ENCODE data around the gene WWC1.
"Not testable (repeated sequence)": the region's sequence is repeated elsewhere in the genome, so short reads cannot be mapped to it uniquely, and the experiment has no call there.

Gene WWC1

GRCh38 chr5:168434001-168434400, 142.6 kb downstream of the WWC1 start:
- in situ Hi-C loops (cut with MboI; ENCODE audit: low sequenced_read_pairs) = no loop called here

DNA sequence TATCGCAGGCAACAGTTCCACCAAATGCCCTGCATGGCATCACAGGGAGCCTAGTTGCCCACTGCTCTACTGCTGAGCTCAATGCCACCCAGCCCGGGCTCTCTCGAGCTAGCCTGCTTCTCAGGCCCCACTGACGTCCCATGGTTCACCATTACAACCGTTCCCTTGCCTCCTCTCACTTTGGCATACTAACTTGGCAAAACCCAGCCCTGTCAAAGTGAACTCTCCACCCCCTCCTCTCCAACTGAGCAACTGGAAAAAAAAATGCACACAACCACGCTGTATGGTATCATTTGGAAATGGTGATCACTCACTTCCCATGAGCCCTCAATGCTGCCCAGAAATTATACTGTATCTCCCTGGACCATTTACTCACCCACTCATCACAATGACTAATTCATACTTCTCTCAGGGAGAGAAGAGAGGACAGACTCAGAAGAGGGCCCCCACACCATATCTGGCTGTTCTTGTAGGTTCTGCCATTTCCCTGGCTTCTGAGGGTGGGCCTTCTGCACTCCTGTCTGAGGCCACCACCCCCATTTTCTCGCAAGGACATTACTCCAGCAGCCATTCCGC, 143.4 kb downstream of the WWC1 start:
- in situ Hi-C loops (cut with MboI; ENCODE audit: low sequenced_read_pairs) = no loop called here

GRCh38 chr5:168435340-168435739, 143.9 kb downstream of the WWC1 start:
- in situ Hi-C loops (cut with MboI; ENCODE audit: low sequenced_read_pairs) = not testable (repeated sequence)

DNA sequence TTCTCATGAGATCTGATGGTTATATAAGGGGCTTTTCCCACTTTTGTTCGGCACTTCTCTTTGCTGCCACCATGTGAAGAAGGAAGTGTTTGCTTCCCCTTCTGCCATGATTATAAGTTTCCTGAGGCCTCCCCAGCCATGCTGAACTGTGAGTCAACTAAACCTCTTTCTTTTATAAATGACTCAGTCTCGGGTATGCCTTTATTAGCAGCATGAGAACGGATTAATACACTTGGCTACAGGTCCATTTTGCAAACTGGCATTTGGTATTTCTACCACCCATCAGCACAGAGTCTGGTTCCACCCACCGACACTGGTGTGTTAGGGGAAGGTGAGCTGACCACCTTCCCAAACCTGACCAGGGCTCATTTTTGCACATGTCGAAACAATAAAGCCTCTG, 146.9 kb downstream of the WWC1 start:
- in situ Hi-C loops (cut with MboI; ENCODE audit: low sequenced_read_pairs) = no loop called here

- in situ Hi-C loops (cut with MboI; ENCODE audit: low sequenced_read_pairs) = no loop called here
Observed at GRCh38 chr5:168443533-168443932, 152.1 kb downstream of the WWC1 start.

DNA sequence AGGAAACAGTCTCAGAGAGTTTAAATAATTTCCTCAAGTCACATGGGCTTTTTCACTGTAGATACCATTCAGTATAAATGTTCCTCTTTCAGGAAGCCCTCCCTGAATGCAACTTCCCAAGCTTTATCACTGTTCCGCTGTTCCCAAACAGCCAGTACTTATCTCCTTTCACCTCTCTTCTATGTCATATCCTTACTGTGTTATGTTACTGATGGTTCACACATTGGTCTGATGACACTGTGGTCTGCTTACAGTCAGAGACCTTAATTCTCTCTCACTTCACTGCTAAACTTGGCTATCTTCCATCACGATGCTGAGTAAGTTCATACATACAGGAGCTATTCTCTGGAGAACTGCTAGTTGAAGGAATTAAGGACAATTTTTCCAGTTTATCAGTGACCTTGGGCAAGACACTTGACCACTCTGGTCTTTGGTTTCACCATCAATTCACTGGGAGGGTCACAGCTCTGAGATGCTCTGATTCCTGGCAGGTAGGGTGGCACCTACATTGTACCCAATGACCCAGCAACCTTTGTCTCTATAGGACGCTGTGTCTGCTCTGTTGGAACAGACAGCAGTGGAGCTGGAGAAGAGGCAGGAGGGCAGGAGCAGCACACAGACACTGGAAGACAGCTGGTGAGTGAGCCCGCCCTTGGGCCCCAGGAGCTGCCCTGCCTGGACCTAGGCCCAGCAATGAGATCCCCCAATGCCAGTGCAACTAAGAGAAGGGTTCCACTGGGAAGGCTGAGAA, 152.7 kb downstream of the WWC1 start:
- in situ Hi-C loops (cut with MboI; ENCODE audit: low sequenced_read_pairs) = no loop called here

GRCh38 chr5:168446983-168447619, 155.7 kb downstream of the WWC1 start:
- in situ Hi-C loops (cut with MboI; ENCODE audit: low sequenced_read_pairs) = no loop called here

GRCh38 chr5:168447808-168448207, 156.4 kb downstream of the WWC1 start:
- in situ Hi-C loops (cut with MboI; ENCODE audit: low sequenced_read_pairs) = no loop called here

DNA sequence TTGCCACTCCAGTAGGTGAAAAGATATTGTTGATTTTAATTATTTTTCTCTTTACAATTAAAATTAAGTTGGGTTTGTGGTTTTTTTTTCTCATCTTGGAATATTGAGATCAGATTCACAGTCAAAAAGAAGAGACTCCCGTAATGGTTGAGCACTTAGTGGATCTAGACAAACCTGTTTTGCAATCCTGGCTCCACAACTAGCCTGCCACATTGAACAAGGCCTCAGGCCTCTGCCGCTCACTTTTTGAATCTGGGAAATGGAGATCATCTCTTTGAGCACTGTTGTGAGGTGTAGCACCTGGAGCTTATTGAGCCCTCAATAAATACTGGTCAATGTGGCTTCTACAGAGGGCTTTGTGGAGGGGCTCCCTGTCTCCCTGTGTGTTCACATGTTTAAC, 157.7 kb downstream of the WWC1 start:
- in situ Hi-C loops (cut with MboI; ENCODE audit: low sequenced_read_pairs) = no loop called here

DNA sequence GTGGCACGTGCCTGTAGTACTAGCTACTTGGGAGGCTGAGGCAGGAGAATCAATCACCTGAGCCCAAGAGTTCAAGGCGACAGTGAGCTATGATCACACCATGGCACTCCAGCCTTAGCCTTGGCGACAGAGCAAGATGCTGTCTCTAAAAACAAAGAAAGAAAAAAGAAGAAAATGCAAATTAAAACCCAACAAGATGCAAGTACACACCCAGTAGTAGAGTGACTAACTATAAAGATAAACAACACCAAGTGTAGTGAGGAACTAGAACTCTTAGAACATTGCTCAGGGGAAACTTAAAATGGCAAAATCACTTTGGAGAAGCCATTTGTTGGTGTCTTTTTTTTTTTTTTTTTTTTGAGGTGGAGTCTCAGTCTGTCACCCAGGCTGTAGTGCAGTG, 160.1 kb downstream of the WWC1 start:
- in situ Hi-C loops (cut with MboI; ENCODE audit: low sequenced_read_pairs) = no loop called here

DNA sequence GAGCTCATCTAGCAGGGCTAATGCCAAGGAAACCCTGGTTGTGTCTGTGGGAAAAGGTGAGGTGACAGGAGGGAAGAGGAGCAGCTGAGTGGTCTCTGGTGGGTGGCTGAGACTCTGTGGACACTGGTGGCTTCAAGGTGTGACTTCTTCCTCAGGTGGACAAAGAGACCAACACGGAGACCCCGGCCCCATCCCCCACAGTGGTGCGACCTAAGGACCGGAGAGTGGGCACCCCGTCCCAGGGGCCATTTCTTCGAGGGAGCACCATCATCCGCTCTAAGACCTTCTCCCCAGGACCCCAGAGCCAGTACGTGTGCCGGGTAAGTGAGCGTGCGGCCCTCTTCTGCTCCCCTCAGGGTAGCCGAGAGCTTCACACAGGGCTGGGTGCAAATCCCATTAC, 163.8 kb downstream of the WWC1 start:
- in situ Hi-C loops (cut with MboI; ENCODE audit: low sequenced_read_pairs) = no loop called here

- in situ Hi-C loops (cut with MboI; ENCODE audit: low sequenced_read_pairs) = no loop called here
Observed at GRCh38 chr5:168457542-168457941, 166.1 kb downstream of the WWC1 start.

DNA sequence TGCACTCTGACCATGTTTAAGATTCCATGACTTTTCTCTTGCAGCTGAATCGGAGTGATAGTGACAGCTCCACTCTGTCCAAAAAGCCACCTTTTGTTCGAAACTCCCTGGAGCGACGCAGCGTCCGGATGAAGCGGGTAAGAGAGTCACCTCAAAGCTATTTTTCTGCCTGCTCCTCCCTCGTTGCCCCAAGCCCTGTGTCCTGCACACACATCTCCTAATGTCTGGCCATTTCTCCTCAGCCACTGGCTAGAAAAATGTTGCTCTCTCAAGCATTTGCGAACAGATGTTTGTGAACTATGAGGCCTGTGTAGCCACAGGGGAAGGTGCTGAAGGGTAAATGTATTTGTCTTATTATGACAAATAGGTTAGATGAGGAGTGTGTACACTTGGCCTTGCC, 169.2 kb downstream of the WWC1 start:
- in situ Hi-C loops (cut with MboI; ENCODE audit: low sequenced_read_pairs) = no loop called here

DNA sequence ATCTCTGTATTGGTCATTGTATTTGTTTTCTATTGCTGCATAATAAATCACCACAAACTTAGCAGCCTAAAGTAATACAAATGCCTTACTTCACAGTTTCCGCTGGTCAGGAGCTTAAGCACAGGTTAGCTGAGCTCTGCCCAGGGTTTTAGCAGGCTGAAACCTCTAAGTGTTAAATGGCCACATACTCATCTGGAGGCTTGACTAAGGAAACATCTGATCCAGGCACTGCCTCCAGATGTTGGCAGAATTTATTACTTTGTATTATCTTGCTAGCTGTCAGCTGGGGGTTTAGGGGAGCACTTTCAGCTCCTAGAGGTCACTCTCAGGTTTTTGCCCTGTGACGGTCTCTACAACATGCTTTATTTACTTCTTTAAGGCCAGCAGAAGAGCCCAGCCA, 171.6 kb downstream of the WWC1 start:
- in situ Hi-C loops (cut with MboI; ENCODE audit: low sequenced_read_pairs) = no loop called here

GRCh38 chr5:168464214-168464613, 172.8 kb downstream of the WWC1 start:
- in situ Hi-C loops (cut with MboI; ENCODE audit: low sequenced_read_pairs) = no loop called here

DNA sequence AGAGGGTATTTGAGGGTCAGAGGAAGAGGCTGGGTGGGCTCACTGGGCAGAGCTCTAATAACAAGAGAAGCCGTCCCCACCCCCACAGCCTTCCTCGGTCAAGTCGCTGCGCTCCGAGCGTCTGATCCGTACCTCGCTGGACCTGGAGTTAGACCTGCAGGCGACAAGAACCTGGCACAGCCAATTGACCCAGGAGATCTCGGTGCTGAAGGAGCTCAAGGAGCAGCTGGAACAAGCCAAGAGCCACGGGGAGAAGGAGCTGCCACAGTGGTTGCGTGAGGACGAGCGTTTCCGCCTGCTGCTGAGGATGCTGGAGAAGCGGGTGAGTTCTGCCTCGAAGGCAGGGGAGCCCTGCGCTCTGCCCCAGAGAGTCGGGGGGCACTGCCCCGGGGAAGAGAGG, 173.2 kb downstream of the WWC1 start:
- in situ Hi-C loops (cut with MboI; ENCODE audit: low sequenced_read_pairs) = no loop called here

DNA sequence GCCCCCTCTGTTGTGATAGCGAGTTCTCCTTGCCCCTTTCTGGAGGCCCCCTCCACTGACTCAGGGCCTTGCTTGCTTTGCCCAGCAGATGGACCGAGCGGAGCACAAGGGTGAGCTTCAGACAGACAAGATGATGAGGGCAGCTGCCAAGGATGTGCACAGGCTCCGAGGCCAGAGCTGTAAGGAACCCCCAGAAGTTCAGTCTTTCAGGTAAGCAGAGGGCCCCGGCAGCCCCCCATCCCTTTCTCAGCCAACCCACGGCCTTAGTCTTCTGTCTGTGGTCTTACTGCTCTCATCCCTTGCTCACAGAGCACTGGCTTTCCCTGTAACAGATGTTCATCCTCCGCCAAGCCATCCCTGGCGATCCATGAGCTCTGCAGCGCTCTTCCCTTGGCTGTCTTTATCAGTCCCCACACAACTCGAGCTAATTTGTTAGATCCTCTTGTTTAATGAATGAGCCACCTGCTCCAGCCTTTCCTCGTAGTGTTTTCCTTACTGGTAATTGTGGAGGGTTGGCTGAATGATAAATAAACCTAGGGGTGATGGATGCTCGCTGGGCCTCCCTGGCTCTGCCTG, 176.4 kb downstream of the WWC1 start:
- in situ Hi-C loops (cut with MboI; ENCODE audit: low sequenced_read_pairs) = no loop called here

DNA sequence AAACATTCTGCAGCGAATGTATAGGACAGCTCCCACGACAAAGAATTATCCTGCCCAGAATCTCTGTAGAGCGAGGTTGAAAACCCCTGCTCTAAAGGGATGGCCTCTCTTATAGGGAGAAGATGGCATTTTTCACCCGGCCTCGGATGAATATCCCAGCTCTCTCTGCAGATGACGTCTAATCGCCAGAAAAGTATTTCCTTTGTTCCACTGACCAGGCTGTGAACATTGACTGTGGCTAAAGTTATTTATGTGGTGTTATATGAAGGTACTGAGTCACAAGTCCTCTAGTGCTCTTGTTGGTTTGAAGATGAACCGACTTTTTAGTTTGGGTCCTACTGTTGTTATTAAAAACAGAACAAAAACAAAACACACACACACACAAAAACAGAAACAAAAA, 177.4 kb downstream of the WWC1 start:
- in situ Hi-C loops (cut with MboI; ENCODE audit: low sequenced_read_pairs) = no loop called here

DNA sequence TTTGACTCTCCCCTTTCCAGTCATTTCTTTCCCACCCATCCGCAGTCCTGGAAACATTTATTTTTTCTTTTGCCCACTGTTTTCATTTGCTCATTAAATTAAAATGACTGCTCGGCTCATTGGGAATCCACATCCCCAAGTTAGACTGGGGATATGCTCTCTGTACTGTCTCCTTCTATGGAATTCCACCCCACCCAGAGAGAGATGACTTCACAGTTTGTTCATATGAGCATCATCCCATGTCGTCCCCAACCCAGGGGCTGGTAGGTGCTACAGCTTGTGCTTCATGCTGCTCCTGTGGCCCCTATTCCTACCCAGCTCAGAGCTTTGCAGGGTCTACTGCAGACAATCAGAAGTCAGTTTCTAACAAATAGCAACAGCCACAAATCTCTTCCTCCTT, 178.4 kb downstream of the WWC1 start:
- in situ Hi-C loops (cut with MboI; ENCODE audit: low sequenced_read_pairs) = no loop called here

GRCh38 chr5:168471785-168472184, 180.3 kb downstream of the WWC1 start:
- in situ Hi-C loops (cut with MboI; ENCODE audit: low sequenced_read_pairs) = no loop called here

DNA sequence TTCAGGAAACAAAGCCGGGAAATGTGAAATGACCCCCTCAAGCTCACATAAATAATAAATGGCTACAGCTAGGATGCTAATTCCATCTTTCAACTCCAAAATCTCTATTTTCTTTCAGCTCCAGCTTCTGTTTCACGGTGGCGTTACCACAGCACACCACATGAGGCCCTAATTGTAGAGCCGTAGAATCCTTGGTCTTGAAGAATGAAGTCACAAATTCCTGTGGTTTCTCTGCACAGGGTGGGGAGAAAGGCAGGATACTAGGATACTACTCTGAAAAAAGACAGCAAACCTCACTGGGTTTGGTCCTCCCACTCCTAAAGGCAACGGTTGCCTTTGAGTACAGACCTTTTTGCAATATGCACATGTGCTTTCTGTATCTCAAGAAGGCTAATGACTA, 180.9 kb downstream of the WWC1 start:
- in situ Hi-C loops (cut with MboI; ENCODE audit: low sequenced_read_pairs) = no loop called here

DNA sequence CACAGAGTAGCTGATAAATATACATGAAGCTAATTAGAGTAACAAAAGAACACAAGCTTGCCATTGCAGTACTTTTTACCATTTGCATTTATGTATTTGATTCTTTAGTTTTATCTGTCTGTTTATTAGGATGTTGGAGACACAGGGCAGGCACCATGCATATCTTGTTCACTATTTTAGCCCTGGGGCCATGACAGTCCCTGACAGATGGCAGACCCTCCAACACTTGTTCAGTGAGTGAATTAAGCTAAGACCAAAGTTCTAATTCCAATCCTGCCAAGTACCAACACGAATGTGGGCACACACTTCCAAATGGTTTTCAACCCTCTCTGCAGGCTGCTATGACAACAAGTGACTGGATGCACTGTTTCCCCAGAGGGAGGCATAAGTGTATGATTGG, 182.9 kb downstream of the WWC1 start:
- in situ Hi-C loops (cut with MboI; ENCODE audit: low sequenced_read_pairs) = no loop called here
